ACC112 (cell line): ENCODE data around the gene ANKRD60.

ENCODE experiments used
- H2AFZ ChIP-seq: fragments of 200-600 bp; sonication (generic); one replicate; pipeline ENCODE4 v1.6.0; 2017; ENCODE audit warnings: antibody characterized with exemption, low read length; ENCODE audit not compliant: unreplicated experiment
- H3K27ac ChIP-seq: fragments of 200-600 bp; sonication (generic); 2 replicates; pipeline ENCODE4 v1.5.1; 2014; ENCODE audit warnings: low read depth, mild to moderate bottlenecking, antibody characterized with exemption, low read length, moderate library complexity
- H3K27me3 ChIP-seq: fragments of 200-600 bp; sonication (generic); 2 replicates; pipeline ENCODE4 v1.6.1; 2014; ENCODE audit warnings: mild to moderate bottlenecking, antibody characterized with exemption, low read length, moderate library complexity, mixed read lengths; ENCODE audit not compliant: insufficient read depth
- H3K36me3 ChIP-seq: fragments of 200-600 bp; sonication (generic); 2 replicates; pipeline ENCODE4 v1.6.1; 2016; ENCODE audit warnings: mild to moderate bottlenecking, antibody characterized with exemption, low read length, moderate library complexity, mixed read lengths; ENCODE audit not compliant: insufficient read depth
- H3K4me1 ChIP-seq: fragments of 200-600 bp; sonication (generic); one replicate; pipeline ENCODE4 v1.6.1; 2016; ENCODE audit warnings: low read length, mixed read lengths; ENCODE audit not compliant: insufficient read depth, unreplicated experiment, control insufficient read depth
- H3K4me3 ChIP-seq: fragments of 200-600 bp; sonication (generic); 2 replicates; pipeline ENCODE4 v1.5.1; 2014; ENCODE audit warnings: mild to moderate bottlenecking, low read depth, low read length
- H3K79me2 ChIP-seq: fragments of 200-600 bp; sonication (generic); one replicate; pipeline ENCODE4 v1.6.0; 2016; ENCODE audit warnings: low read length; ENCODE audit not compliant: control insufficient read depth, unreplicated experiment, insufficient read depth

The ANKRD60 gene

GRCh38 chr20:58233881-58234528, 5.6 kb upstream of the ANKRD60 start:
- peaks cover 6% of the 10 kb centered on the region for H3K27me3 ChIP-seq
- H3K4me1 ChIP-seq: peaks cover 14% of the 10 kb centered on the region
- no peak overlapping the region for H2AFZ ChIP-seq
- no peak overlapping the region for H3K27ac ChIP-seq
- no peak overlapping the region for H3K4me3 ChIP-seq
- H3K36me3 ChIP-seq: peaks cover 4% of the 10 kb centered on the region; the same call in 1 of the 2 replicates
- H3K79me2 ChIP-seq: no peaks in the 10 kb centered on the region

GRCh38 chr20:58233393-58233792, 4.9 kb upstream of the ANKRD60 start:
- Histone ChIP-seq H3K27me3 (peaks cover 11% of the 10 kb centered on the region), H2AFZ (no peak overlapping the region), H3K79me2 (no peaks in the 10 kb centered on the region), H3K4me1 (peaks cover 8% of the 10 kb centered on the region), H3K4me3 (no peak overlapping the region), H3K36me3 (peaks cover 4% of the 10 kb centered on the region; the same call in 1 of the 2 replicates), H3K27ac (no peak overlapping the region)

GRCh38 chr20:58231683-58232082, 3.2 kb upstream of the ANKRD60 start:
- H3K36me3 ChIP-seq: peaks cover 4% of the 10 kb centered on the region; the same call in 1 of the 2 replicates
- H3K79me2 ChIP-seq: no peaks in the 10 kb centered on the region
- H3K4me3 ChIP-seq: no peak overlapping the region
- no peak overlapping the region for H3K27ac ChIP-seq
- no peak overlapping the region for H2AFZ ChIP-seq
- no peaks in the 10 kb centered on the region for H3K4me1 ChIP-seq
- H3K27me3 ChIP-seq: peaks cover 27% of the 10 kb centered on the region

GRCh38 chr20:58229198-58229798, 845 bp upstream of the ANKRD60 start:
- H3K79me2 ChIP-seq: no peaks in the 10 kb centered on the region
- no peak overlapping the region for H3K4me3 ChIP-seq
- peaks cover 48% of the 10 kb centered on the region for H3K27me3 ChIP-seq
- no peak overlapping the region for H3K27ac ChIP-seq
- no peak overlapping the region for H2AFZ ChIP-seq
- no peaks in the 10 kb centered on the region for H3K4me1 ChIP-seq
- no peaks in the 10 kb centered on the region for H3K36me3 ChIP-seq

- H3K27me3 ChIP-seq: peaks cover 59% of the 10 kb centered on the region
- no peaks in the 10 kb centered on the region for H3K4me1 ChIP-seq
- H2AFZ ChIP-seq: no peak overlapping the region
- no peaks in the 10 kb centered on the region for H3K79me2 ChIP-seq
- 0 out of 2 replicates have a peak overlapping the region, but pooled peaks have one; percentile 15 for H3K4me3 ChIP-seq
- H3K36me3 ChIP-seq: no peaks in the 10 kb centered on the region
- H3K27ac ChIP-seq: no peak overlapping the region
Observed at GRCh38 chr20:58228103-58228483, 360 bp downstream of the ANKRD60 start.

GRCh38 chr20:58227391-58228102, 906 bp downstream of the ANKRD60 start:
- H3K27me3 ChIP-seq: peaks cover 65% of the 10 kb centered on the region
- H3K4me3 ChIP-seq: no peak overlapping the region

GRCh38 chr20:58225452-58226200, 2.8 kb downstream of the ANKRD60 start:
- no peaks in the 10 kb centered on the region for H3K79me2 ChIP-seq
- H3K4me1 ChIP-seq: no peaks in the 10 kb centered on the region
- no peak overlapping the region for H3K4me3 ChIP-seq
- H3K36me3 ChIP-seq: no peaks in the 10 kb centered on the region
- H2AFZ ChIP-seq: no peak overlapping the region
- peaks cover 84% of the 10 kb centered on the region for H3K27me3 ChIP-seq
- H3K27ac ChIP-seq: no peak overlapping the region

More at GRCh38 chr20:58227391-58228102, 906 bp downstream of the ANKRD60 start:
- Histone ChIP-seq H3K4me1 (no peaks in the 10 kb centered on the region), H2AFZ (no peak overlapping the region), H3K36me3 (no peaks in the 10 kb centered on the region), H3K79me2 (no peaks in the 10 kb centered on the region), H3K27ac (no peak overlapping the region)

GRCh38 chr20:58224974-58225373, 3.5 kb downstream of the ANKRD60 start:
- no peak overlapping the region for H3K27ac ChIP-seq
- no peak overlapping the region for H3K4me3 ChIP-seq
- H3K27me3 ChIP-seq: peaks cover 89% of the 10 kb centered on the region
- no peaks in the 10 kb centered on the region for H3K79me2 ChIP-seq
- H3K36me3 ChIP-seq: no peaks in the 10 kb centered on the region
- H2AFZ ChIP-seq: no peak overlapping the region
- H3K4me1 ChIP-seq: no peaks in the 10 kb centered on the region

GRCh38 chr20:58224097-58224496, 4.4 kb downstream of the ANKRD60 start:
- no peak overlapping the region for H3K4me3 ChIP-seq
- H3K79me2 ChIP-seq: no peaks in the 10 kb centered on the region
- H3K36me3 ChIP-seq: no peaks in the 10 kb centered on the region
- H2AFZ ChIP-seq: no peak overlapping the region
- H3K27me3 ChIP-seq: peaks cover 92% of the 10 kb centered on the region
- H3K4me1 ChIP-seq: no peaks in the 10 kb centered on the region
- H3K27ac ChIP-seq: no peak overlapping the region

- no peaks in the 10 kb centered on the region for H3K36me3 ChIP-seq
- no peaks in the 10 kb centered on the region for H3K79me2 ChIP-seq
- H3K27me3 ChIP-seq: peaks cover 93% of the 10 kb centered on the region
- H2AFZ ChIP-seq: no peak overlapping the region
- no peak overlapping the region for H3K27ac ChIP-seq
- H3K4me3 ChIP-seq: no peak overlapping the region
- H3K4me1 ChIP-seq: no peaks in the 10 kb centered on the region
Observed at GRCh38 chr20:58223358-58223941, 5.0 kb downstream of the ANKRD60 start.
